SH-SY5Y (cell line): ENCODE data around the gene EYA4.

Experiments used
- GATA2 ChIP-seq: IDR thresholded peaks from 2 replicates; pipeline ENCODE4 v1.6.1; 2011; ENCODE audit warnings: mild to moderate bottlenecking, low read depth, low read length
- GATA3 ChIP-seq: IDR thresholded peaks from 2 replicates; pipeline ENCODE4 v1.6.1; 2011; ENCODE audit warnings: low read depth, mild to moderate bottlenecking, low read length, moderate library complexity

GRCh38 chr6:133504761-133505160, 263.6 kb downstream of the EYA4 start:
- TF ChIP-seq GATA2 (no peak), GATA3 (no peak)
